ENCODE results near the gene PTGFRN. TPM values are rescaled to one million over a fixed set of nuclear protein-coding genes. Genes with fewer than 3 reads are reported as not detected.

Gene PTGFRN
- total and polyA plus RNA-seq, 9 of the 15 experiments (the other 6 are each of a cell fraction or from before 2014, with no cell fraction given) = 17.3 to 33.1 (median 25.7) TPM

GRCh38 chr1:117037802-117038201 is 128.1 kb downstream of the PTGFRN start (continued):
- TF ChIP-seq MEF2A (IDR thresholded peaks at IDR 0.05; ENCODE audit: control insufficient read depth, low read depth, low read length) = no peak

- WGBS (ENCODE audit: insufficient coverage, low coverage, missing lambda C conversion rate) = 12% methylated on average over 6 of the region's 6 CpGs
- no TSS peak for BruUV-seq (replicated peaks)
- POLR2A ChIA-PET = interaction anchor here (1.1 kb wide), 1 partner anchor 12 kb away, joined by 5 read pairs; no protein-coding TSS in a partner anchor
- Histone ChIP-seq H3K79me2 (ENCODE audit: control insufficient read depth, insufficient read depth, low read length) (no peaks in the 10 kb centered on the region), H3K4me1 (replicated peaks in 1 of 2; ENCODE audit: control insufficient read depth in 2 of 2, insufficient read depth in 2 of 2, low read length in 2 of 2) (no peaks in the 10 kb centered on the region; a peak in 2 of 5 replicates), H3K9me1 (ENCODE audit: control insufficient read depth, insufficient read depth, low read length) (no peaks in the 10 kb centered on the region), H3K4me3 (no peak overlapping the region), H3K27ac (ENCODE audit: extremely low read depth, low read depth, low read length) (no peak overlapping the region), H3K9ac (ENCODE audit: insufficient read depth in 1 of 2, low read depth in 2 of 2, low read length in 2 of 2) (no peak overlapping the region), H3K36me3 (ENCODE audit: control insufficient read depth, insufficient read depth, low read length) (no peaks in the 10 kb centered on the region), H4K20me1 (replicated peaks; ENCODE audit: control insufficient read depth, insufficient read depth, low read length) (no peaks in the 10 kb centered on the region), H3K9me3 (replicated peaks; ENCODE audit: control insufficient read depth, insufficient read depth, low read depth, low read length) (no peaks in the 10 kb centered on the region), H2AFZ (ENCODE audit: low read depth, low read length) (no peak overlapping the region), H3K4me2 (ENCODE audit: insufficient read depth, low read length) (no peak overlapping the region), H3K27me3 (ENCODE audit: control insufficient read depth in 2 of 2, insufficient read depth in 2 of 2, low read length in 2 of 2) (no peaks in the 10 kb centered on the region)
- ATAC-seq (no peak), DNase-seq (ENCODE audit: extremely low read depth in 1 of 4, low spot score in 3 of 4) (no peak), FAIRE-seq (no peak)
- intact Hi-C loops (cut with micrococcal nuclease) (no loop called here), in situ Hi-C loops (cut with MboI) (no loop called here)
- CTCF ChIA-PET (ENCODE audit: low intra/inter-chr PET ratio) = no interaction called here
- no peak for TF ChIP-seq AFF4 (CRISPR knock-in tag; IDR thresholded peaks at IDR 0.05)
- no peak for TF ChIP-seq HCFC1 (IDR thresholded peaks at IDR 0.05; ENCODE audit: low read depth, low read length)
- TF ChIP-seq RBBP5 (IDR thresholded peaks at IDR 0.05; ENCODE audit: borderline replicate concordance, insufficient read depth, low read length, poor library complexity, severe bottlenecking) = no peak
- TF ChIP-seq L3MBTL2 (IDR thresholded peaks at IDR 0.05) = no peak
- no peak for TF ChIP-seq GTF2E2 (tag; IDR thresholded peaks at IDR 0.05)
- no peak for TF ChIP-seq ZNF184 (CRISPR knock-in tag; IDR thresholded peaks at IDR 0.05)
- TF ChIP-seq CCAR2 (IDR thresholded peaks at IDR 0.05; ENCODE audit: low read depth, low read length) = no peak
- TF ChIP-seq RERE (CRISPR knock-in tag; IDR thresholded peaks at IDR 0.05; ENCODE audit: borderline replicate concordance) = no peak
- no peak for TF ChIP-seq ELF4 (CRISPR knock-in tag; IDR thresholded peaks at IDR 0.05)
- TF ChIP-seq ATF2 (CRISPR knock-in tag; IDR thresholded peaks at IDR 0.05) = no peak
Measured at GRCh38 chr1:117038236-117038635, 128.5 kb downstream of the PTGFRN start.
